HG03135 (cell line): ENCODE measurements around the gene ZNF670.
"Not testable (repeated sequence)": the region's sequence is repeated elsewhere in the genome, so short reads cannot be mapped to it uniquely, and the experiment has no call there.

Experiments
- ATAC-seq: cut with Tn5 transposase; IDR thresholded peaks from one replicate; pipeline ENCODE4 v1.9.1; 2021; ENCODE audit warnings: mild to moderate bottlenecking, moderate library complexity; ENCODE audit not compliant: unreplicated experiment

ZNF670 gene

GRCh38 chr1:247047702-247048101 lies 30.9 kb downstream of the ZNF670 start:
- ATAC-seq, result no peak

GRCh38 chr1:247047260-247047659 lies 31.4 kb downstream of the ZNF670 start:
- ATAC-seq, result no peak

GRCh38 chr1:247043406-247043805 lies 35.2 kb downstream of the ZNF670 start:
- ATAC-seq, result no peak

- no peak for ATAC-seq
These were observed 40.9 kb downstream of the ZNF670 start for GRCh38 chr1:247037511-247038320.

GRCh38 chr1:247032306-247032705 lies 46.3 kb downstream of the ZNF670 start:
- not testable (repeated sequence) for ATAC-seq
